Right atrium auricular region (tissue), 2 donors: ENCODE data around the gene YPEL1. TPM values are rescaled to one million over a fixed set of nuclear protein-coding genes. Genes with fewer than 3 reads are reported as not detected.

Experiments used
- DNase-seq: peaks from one replicate; pipeline ENCODE4 v3.0.0-alpha.2; 2019; ENCODE audit warnings: low spot score
- H3K27ac ChIP-seq, 2 donors: fragments of 200-600 bp; sonication (generic); 1 replicate in 1 of 2; 2 replicates in 1 of 2; pipeline ENCODE4 v1.5.1; 2016 to 2019
- H3K27me3 ChIP-seq, 2 donors: fragments of 200-600 bp; sonication (generic); one replicate each; pipeline versions ENCODE4 v1.5.1 to v1.6.0; 2017 to 2019
- H3K36me3 ChIP-seq: fragments of 200-600 bp; sonication (generic); one replicate; pipeline ENCODE4 v1.5.1; 2016
- H3K4me1 ChIP-seq, 2 donors: fragments of 200-600 bp; sonication (generic); one replicate each; pipeline versions ENCODE4 v1.5.1 to v1.6.0; 2017 to 2019
- H3K4me3 ChIP-seq, 2 donors: fragments of 200-600 bp; sonication (generic); 1 replicate in 1 of 2; 2 replicates in 1 of 2; pipeline ENCODE4 v1.5.1; 2017 to 2019; ENCODE audit warnings: mild to moderate bottlenecking in 1 of 2, moderate library complexity in 1 of 2
- H3K9me3 ChIP-seq, 2 donors: fragments of 200-600 bp; sonication (generic); one replicate each; pipeline ENCODE4 v1.5.1; 2019
- total RNA-seq, 2 donors: library from RNA; depleted of rRNA; stranded (reverse); fragments of >200 nt; gene quantifications; one replicate each; pipeline ENCODE4 v1.1.0, GENCODE V29; 2016
- TF ChIP-seq, protein P1 (sequence below), 2 donors: fragments of 200-600 bp; sonication (generic); IDR thresholded peaks; one replicate each; pipeline ENCODE4 v1.5.1; 2019; ENCODE audit warnings: antibody characterized with exemption in 2 of 2

Gene YPEL1
- total RNA-seq, 2 donors from 2014 or later: 5.0 to 11.5 TPM

- no peak for DNase-seq
- TF ChIP-seq, protein P1, sequence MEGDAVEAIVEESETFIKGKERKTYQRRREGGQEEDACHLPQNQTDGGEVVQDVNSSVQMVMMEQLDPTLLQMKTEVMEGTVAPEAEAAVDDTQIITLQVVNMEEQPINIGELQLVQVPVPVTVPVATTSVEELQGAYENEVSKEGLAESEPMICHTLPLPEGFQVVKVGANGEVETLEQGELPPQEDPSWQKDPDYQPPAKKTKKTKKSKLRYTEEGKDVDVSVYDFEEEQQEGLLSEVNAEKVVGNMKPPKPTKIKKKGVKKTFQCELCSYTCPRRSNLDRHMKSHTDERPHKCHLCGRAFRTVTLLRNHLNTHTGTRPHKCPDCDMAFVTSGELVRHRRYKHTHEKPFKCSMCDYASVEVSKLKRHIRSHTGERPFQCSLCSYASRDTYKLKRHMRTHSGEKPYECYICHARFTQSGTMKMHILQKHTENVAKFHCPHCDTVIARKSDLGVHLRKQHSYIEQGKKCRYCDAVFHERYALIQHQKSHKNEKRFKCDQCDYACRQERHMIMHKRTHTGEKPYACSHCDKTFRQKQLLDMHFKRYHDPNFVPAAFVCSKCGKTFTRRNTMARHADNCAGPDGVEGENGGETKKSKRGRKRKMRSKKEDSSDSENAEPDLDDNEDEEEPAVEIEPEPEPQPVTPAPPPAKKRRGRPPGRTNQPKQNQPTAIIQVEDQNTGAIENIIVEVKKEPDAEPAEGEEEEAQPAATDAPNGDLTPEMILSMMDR (IDR thresholded peaks at IDR 0.05): no peak
- peaks cover 0 to 17% of the 10 kb centered on the region in 2 donors for H3K4me1 ChIP-seq
- H3K27ac ChIP-seq: no peak overlapping the region
- no peaks in the 10 kb centered on the region for H3K36me3 ChIP-seq
- no peaks in the 10 kb centered on the region for H3K9me3 ChIP-seq
- H3K4me3 ChIP-seq: peak overlapping the region; percentile 50 to 56
- no peaks in the 10 kb centered on the region for H3K27me3 ChIP-seq
These were observed 78.1 kb downstream of the YPEL1 start for GRCh38 chr22:21657360-21658032.

DNA sequence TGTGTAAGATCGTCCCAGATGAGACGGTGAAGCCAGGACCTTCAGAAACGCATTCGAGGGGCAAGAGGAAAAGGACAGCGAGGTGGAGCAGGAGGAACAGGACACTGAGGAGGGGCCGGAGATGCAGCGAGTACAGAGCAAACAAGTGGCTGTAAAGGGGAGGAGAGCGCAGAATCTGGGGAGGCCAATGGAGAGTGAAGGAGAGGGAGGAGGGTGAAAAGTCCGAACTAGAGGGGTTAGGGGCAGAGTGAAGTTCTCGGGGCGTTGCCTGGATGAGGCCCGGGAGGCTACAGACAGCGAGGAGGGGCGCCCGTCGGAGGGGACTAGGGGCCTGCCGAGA lies 78.6 kb downstream of the YPEL1 start:
- Histone ChIP-seq H3K27ac (no peak overlapping the region), H3K4me3 (peak overlapping the region; percentile 50 to 56), H3K27me3 (no peaks in the 10 kb centered on the region), H3K4me1 (peaks cover 0 to 21% of the 10 kb centered on the region in 2 donors), H3K9me3 (no peaks in the 10 kb centered on the region), H3K36me3 (no peaks in the 10 kb centered on the region)
- TF ChIP-seq, protein P1 (IDR thresholded peaks at IDR 0.05): no peak
- DNase-seq: no peak

- H3K27me3 ChIP-seq: no peaks in the 10 kb centered on the region
- no peaks in the 10 kb centered on the region for H3K36me3 ChIP-seq
These were observed 82.7 kb downstream of the YPEL1 start for GRCh38 chr22:21652547-21653545.

GRCh38 chr22:21652010-21652546 lies 83.5 kb downstream of the YPEL1 start:
- peaks cover 0 to 23% of the 10 kb centered on the region in 2 donors for H3K4me1 ChIP-seq
- peak overlapping the region in 1 of 2 donors; percentile 42 for H3K27ac ChIP-seq
- no peaks in the 10 kb centered on the region for H3K9me3 ChIP-seq
- TF ChIP-seq, protein P1 (IDR thresholded peaks at IDR 0.05): no peak
- no peaks in the 10 kb centered on the region for H3K27me3 ChIP-seq
- peak overlapping the region; percentile 47 to 69 for H3K4me3 ChIP-seq
- DNase-seq: peak; percentile 95
- H3K36me3 ChIP-seq: no peaks in the 10 kb centered on the region

More at GRCh38 chr22:21652547-21653545, 82.7 kb downstream of the YPEL1 start:
- Histone ChIP-seq H3K9me3 (no peaks in the 10 kb centered on the region), H3K27ac (peak overlapping the region in 1 of 2 donors; percentile 42), H3K4me3 (peak overlapping the region; percentile 47 to 69), H3K4me1 (peaks cover 0 to 29% of the 10 kb centered on the region in 2 donors)
- TF ChIP-seq, protein P1 (IDR thresholded peaks at IDR 0.05): no peak
- no peak for DNase-seq

DNA sequence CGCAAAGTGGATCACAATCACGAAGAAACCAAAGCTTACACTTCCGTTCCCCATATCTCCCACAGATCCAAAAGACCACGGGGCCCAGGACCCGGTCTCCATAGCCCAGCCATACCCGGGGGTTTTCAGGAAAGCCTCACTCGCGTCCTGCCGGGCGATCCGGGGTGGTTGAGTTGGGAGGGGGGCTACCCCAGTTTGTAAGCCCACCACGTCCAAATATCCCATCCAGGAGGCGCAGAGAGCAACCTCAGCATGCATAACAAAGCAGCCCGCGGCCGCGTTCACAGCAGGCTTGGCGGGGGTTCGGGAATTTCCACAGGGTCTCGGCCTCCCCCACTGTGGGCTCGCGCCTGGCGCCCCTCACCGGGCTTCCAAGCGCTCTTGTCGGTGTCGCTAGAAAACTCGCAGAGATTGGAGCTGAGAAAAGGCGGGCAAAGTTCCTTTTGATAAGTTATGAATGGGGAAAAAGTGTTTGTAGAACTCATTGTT lies 84.0 kb downstream of the YPEL1 start:
- Histone ChIP-seq H3K4me1 (peaks cover 0 to 27% of the 10 kb centered on the region in 2 donors), H3K36me3 (no peaks in the 10 kb centered on the region), H3K27ac (peak overlapping the region in 1 of 2 donors; percentile 26), H3K4me3 (peak overlapping the region; percentile 47 to 69), H3K9me3 (no peaks in the 10 kb centered on the region), H3K27me3 (no peaks in the 10 kb centered on the region)
- TF ChIP-seq, protein P1 (IDR thresholded peaks at IDR 0.05): no peak
- DNase-seq: no peak
